ENCODE results near the gene PMVK.
"Not testable (repeated sequence)": the region's sequence is repeated elsewhere in the genome, so short reads cannot be mapped to it uniquely, and the experiment has no call there.

The PMVK gene

GRCh38 chr1:154936555-154937084 is at the start of gene PMVK:
Gene PMVK (minus strand): TSS chr1:154936719. CDS start chr1:154936685, 34 bp downstream.
- DNase-seq (ENCODE audit: low read depth) = peak; percentile 84

DNA sequence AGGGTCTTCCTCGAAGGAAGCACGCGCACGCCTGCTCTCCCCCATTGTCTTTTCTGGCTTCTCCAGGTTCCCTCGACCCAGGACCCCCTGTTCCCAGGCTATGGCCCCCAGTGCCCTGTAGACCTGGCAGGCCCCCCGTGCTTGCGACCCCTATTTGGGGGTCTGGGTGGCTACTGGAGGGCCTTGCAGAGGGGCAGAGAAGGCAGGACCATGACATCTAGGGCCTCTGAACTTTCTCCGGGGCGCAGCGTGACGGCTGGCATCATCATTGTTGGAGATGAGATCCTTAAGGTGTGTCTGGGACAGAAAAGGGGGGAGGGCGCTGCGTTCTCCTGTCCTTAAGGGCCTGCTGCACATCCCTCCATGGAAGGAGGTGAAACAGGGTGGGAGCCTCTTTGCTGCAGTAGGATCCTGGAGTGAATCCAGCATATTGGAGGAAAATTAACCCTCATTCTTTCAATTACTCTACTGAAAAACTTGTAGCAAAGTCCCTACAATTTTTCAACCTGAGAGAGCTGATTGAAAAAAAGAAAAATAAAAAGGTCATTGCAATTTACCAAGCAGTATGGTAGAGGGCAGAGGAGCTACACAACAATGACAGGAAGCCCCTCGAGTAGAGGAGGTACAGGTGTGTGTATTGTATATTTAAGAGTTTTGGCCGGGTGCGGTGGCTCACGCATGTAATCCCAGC is 47.4 kb upstream of the PMVK start:
- DNase-seq (ENCODE audit: low read depth) = no peak

- peak; percentile 99 for DNase-seq (ENCODE audit: low read depth)
These were observed 46.6 kb upstream of the PMVK start, which contains the start of gene FLAD1 for GRCh38 chr1:154982897-154983648. Gene FLAD1 (plus strand): TSS chr1:154983344. CDS start chr1:154983695, 351 bp downstream.

GRCh38 chr1:154982341-154982740 is 45.8 kb upstream of the PMVK start:
- no peak for DNase-seq (ENCODE audit: low read depth)

GRCh38 chr1:154978360-154978759 is 41.8 kb upstream of the PMVK start:
- no peak for DNase-seq (ENCODE audit: low read depth)

- not testable (repeated sequence) for DNase-seq (ENCODE audit: low read depth)
These were observed 41.2 kb upstream of the PMVK start for GRCh38 chr1:154977762-154978161.

GRCh38 chr1:154975409-154976059 is 39.0 kb upstream of the PMVK start:
- DNase-seq (ENCODE audit: low read depth) = no peak

- DNase-seq (ENCODE audit: low read depth) = no peak
These were observed 38.4 kb upstream of the PMVK start for GRCh38 chr1:154974808-154975408.

GRCh38 chr1:154974102-154974807 is 37.7 kb upstream of the PMVK start, which contains the start of gene CKS1B:
Gene CKS1B (plus strand): TSS chr1:154974681. CDS start chr1:154974746, 65 bp downstream.
- peak; percentile 100 for DNase-seq (ENCODE audit: low read depth)

DNA sequence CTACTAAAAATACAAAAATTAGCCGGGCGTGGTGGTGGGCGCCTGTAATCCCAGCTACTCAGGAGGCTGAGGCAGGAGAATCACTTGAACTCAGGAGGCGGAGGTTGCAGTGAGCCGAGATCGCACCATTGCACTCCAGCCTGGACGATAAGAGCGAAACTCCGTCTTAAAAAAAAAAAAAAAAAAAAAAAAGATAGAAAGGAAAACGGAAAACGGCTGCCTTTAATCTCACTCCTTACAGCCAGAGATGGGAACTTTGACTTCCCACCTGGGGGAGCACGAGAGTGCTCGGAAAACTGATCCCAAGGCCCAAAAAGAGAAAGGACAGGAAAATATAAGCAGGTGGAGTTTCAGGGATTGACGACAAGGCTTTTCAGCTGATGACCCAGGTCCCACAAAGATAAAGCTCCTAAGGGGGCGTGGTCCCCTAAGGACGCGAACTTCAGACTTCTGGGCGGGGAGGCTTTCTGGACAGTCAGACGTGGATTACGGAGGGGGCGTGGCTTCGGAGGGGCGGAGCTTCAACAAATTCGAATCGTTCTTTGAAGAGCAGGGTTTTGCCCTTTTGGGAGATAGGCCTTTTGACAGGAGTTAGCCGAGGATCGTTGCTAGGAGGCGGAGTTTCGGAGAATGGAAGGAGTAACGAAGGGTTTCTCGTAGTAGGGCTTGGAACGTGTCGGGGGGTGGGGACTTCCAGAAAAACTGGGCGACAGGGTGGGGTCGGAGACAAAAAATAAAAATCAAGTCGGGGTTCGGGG is 37.0 kb upstream of the PMVK start:
- DNase-seq (ENCODE audit: low read depth) = peak; percentile 92

DNA sequence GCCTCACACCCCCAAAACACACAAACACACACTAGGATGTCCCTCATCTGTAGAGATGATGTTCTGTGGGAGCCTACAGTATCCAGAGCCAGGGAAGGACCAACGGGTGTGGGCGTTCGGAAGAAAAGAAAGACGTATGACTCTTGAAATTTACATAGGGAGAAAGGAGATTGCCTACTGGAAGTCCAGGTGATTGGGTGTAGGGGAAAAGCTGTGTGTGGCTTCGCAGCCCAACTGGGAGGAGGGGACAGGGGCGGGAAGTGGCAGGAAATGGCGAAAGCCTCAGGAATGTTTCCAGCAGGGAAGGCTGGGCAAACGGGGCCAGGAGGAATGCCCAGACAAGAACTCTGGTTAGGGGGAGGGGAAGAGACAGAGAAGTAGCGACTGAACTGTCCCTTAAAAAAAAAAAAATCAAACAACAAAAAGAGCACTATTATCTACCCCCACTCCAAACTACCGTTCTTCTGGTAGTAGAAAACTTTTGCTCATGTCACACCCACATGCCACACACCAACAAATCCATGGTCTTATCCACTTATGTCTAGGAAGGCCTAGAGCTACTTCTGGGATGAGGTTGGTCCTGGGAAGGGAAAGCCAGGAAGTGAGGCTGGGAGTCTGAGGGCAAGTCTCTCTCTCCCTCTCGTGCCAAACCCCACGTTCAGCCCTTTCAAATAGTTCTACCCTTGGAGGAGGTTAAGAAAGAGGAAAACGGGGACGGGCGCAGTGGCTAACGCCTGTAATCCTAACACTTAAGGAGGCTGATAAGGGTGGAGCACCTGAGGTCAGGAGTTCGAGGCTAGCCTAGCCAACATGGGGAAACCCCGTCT is 36.2 kb upstream of the PMVK start:
- peak; percentile 86 for DNase-seq (ENCODE audit: low read depth)

DNA sequence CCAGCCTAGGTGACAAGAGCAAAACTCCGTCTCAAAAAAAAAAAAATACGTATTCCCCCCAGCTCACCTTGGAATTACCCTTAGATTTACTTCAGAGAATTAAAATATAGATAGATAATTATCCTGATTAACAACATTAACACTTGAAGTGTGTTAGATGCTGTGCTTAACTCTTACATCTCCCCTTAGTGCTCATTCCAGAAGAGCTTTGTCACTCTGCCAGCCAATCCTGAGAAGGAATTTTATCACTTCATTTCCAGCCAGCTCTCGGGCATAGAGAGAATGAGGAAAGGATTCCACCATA is 35.6 kb upstream of the PMVK start:
- no peak for DNase-seq (ENCODE audit: low read depth)

DNA sequence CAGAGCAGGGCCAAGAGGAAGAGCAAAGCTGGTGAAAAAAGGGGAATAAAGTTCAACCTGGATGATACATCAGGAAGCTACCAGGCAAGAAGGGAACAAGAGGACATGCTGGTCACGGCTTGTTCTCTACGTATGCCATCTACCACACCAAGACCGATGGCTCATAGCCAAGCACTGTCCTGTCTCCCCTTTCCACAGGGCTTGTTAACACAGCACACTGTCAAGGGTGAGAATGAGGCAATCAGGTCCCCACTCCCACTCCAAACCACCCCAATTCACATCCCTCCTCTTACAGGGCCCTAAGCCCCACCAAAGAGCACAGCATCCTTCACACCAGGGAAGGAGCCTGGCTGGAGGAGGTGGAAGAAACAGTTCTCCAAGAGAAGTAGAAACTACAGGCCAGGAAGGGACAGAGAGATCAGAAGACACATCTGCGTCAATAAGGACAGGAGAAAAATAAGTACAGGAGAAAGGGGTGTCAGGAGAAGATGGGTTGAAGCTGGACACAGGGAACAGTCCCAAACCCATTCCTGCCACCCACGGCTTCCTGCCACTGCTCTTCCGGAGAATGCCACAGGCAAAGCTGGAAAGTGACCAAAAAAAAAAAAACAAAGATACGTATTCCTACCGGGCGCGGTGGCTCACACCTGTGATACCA is 35.0 kb upstream of the PMVK start:
- DNase-seq (ENCODE audit: low read depth) = no peak

DNA sequence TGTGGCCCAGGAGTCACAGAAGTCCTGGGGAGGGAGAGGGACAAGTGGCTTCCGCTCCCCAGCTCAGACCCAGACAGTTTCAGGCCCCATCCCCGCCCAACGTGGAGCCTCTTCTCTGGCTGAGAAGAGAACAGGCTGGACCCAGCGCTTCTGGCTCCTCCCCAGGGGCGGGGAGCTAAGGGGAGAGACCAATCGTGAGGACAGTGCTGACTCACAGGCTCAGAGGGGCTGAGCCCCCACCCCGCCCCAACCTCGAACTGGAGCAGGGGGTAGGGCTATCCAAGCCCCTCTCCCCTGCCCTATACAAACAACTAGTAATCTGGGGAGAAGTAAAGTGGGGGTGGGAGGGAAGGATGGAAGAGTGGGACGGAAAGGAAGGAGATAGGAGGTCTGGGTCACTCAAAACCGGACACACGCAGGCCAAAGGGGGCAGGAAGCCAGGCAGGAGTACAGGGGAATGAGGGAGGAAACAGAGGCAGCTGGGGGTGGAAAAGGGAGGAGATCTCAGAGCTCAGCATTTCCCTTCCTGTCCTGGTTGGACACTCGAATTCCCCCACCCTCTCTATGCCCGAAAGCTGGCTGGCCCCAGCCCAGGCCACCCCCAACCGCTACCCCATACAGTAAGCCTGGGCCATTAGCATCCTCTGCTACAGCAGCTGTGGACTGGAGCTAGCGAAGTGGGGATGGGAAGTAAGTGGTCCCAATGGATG is 34.3 kb upstream of the PMVK start, which contains the start of gene SHC1:
Gene SHC1, minus strand, starts transcription at position 117 of the 710 bp plus-strand sequence. CDS start 221 bp downstream, outside the sequence.
- DNase-seq (ENCODE audit: low read depth) = peak; percentile 70

- no peak for DNase-seq (ENCODE audit: low read depth)
These were observed 33.4 kb upstream of the PMVK start for GRCh38 chr1:154969860-154970452.

DNA sequence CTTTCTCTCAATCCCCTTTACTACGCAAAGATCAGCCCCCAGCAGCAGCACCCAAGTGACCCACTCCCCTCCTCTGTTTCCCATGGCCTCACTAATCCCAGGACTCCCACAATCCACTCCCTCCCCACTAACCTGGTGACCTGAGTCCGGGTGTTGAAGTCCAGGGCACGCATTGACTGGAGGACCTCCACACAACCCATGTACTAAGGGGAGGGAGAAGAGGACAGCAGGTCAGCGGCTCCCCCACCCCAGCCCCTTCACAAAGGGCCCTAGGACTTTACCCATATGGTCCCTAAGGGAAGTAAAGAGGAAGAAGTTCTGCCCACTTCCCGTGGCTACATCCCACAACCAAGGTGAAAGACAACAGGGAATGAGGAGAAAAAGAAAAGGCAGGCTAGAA is 32.7 kb upstream of the PMVK start:
- no peak for DNase-seq (ENCODE audit: low read depth)

DNA sequence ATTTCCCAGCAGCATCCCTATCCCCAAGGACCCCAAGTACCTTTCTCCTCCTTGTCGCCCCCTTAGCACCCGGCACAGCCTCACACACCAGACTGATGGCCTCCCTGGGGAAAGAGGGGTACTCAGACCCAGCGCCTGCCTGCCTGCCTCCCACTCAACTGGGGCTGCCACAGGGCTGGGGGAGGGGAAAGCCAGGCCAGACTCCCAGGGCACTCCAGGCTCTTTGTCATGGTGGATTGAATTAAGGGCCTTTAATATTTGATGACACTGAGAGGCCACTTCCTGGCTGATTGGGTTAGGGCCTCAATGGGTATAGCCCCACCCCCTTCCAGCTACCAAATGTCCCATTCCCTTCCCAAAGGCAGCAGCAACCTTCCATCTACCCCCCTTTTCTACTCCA is 32.2 kb upstream of the PMVK start:
- no peak for DNase-seq (ENCODE audit: low read depth)

- DNase-seq (ENCODE audit: low read depth) = no peak
These were observed 30.9 kb upstream of the PMVK start for GRCh38 chr1:154967331-154967950.

Data from non-pigmented ciliary epithelial cell (primary cell).